NCI-H1417 treated with DMSO at 0.1 percent for 48 hours (cell line): ENCODE data around the gene ANG.
"Not testable (repeated sequence)": the region's sequence is repeated elsewhere in the genome, so short reads cannot be mapped to it uniquely, and the experiment has no call there.

Experiments
- DNase-seq: peaks from one replicate; lab custom pipeline; 2025; lab: John Stamatoyannopoulos, UW

ANG gene

GRCh38 chr14:20688167-20688839, at the start of gene ANG:
TSS of gene ANG (plus strand) at chr14:20688764. CDS start at chr14:20693565, 4,801 bp downstream.
- DNase-seq = no peak

GRCh38 chr14:20641591-20641990, 47.0 kb upstream of the ANG start, which contains the start of gene OR6S1:
TSS of gene OR6S1 (minus strand) at chr14:20641691. CDS start at chr14:20641691, 0 bp downstream.
- DNase-seq = no peak

GRCh38 chr14:20642182-20642581, 46.4 kb upstream of the ANG start:
- no peak for DNase-seq

GRCh38 chr14:20642755-20643154, 45.8 kb upstream of the ANG start:
- DNase-seq = not testable (repeated sequence)

- no peak for DNase-seq
Measured at GRCh38 chr14:20644520-20644919, 44.0 kb upstream of the ANG start.

GRCh38 chr14:20645481-20645880, 43.1 kb upstream of the ANG start:
- DNase-seq = no peak

- no peak for DNase-seq
Measured at GRCh38 chr14:20652996-20653975, 35.3 kb upstream of the ANG start.

GRCh38 chr14:20655851-20656250, 32.7 kb upstream of the ANG start:
- no peak for DNase-seq

- DNase-seq = no peak
Measured at GRCh38 chr14:20656274-20656673, 32.3 kb upstream of the ANG start.

- DNase-seq = no peak
Measured at GRCh38 chr14:20657216-20658211, 31.1 kb upstream of the ANG start.

- DNase-seq = no peak
Measured at GRCh38 chr14:20658246-20658645, 30.3 kb upstream of the ANG start.

GRCh38 chr14:20659336-20659735, 29.2 kb upstream of the ANG start:
- DNase-seq = no peak

- no peak for DNase-seq
Measured at GRCh38 chr14:20659813-20660395, 28.7 kb upstream of the ANG start.

- no peak for DNase-seq
Measured at GRCh38 chr14:20661197-20661596, 27.4 kb upstream of the ANG start.

- DNase-seq = no peak
Measured at GRCh38 chr14:20662968-20663732, 25.4 kb upstream of the ANG start.

- not testable (repeated sequence) for DNase-seq
Measured at GRCh38 chr14:20666400-20666961, 22.1 kb upstream of the ANG start.

- DNase-seq = no peak
Measured at GRCh38 chr14:20667957-20668356, 20.6 kb upstream of the ANG start.

GRCh38 chr14:20668969-20669368, 19.6 kb upstream of the ANG start:
- no peak for DNase-seq

- no peak for DNase-seq
Measured at GRCh38 chr14:20671597-20672283, 16.8 kb upstream of the ANG start.

GRCh38 chr14:20675669-20676068, 12.9 kb upstream of the ANG start:
- no peak for DNase-seq
